GM12878 (cell line): Measurements from ENCODE around the gene GRIN2A. TPM values are rescaled to one million over a fixed set of nuclear protein-coding genes. Genes with fewer than 3 reads are reported as not detected.

ENCODE experiments used
- ATAC-seq: fragments of 200-7000 bp; cut with Tn5 transposase; 3 replicates; pipeline ENCODE4 v1.9.1; 2020; ENCODE audit warnings: mild to moderate bottlenecking, moderate library complexity
- BruUV-seq: library from RNA; stranded (reverse); fragments of 400-500 nt; replicated peaks from 2 replicates; lab custom pipeline; 2021; lab: Mats Ljungman, UMichigan
- CTCF ChIA-PET: fragments of 300-600 bp; sonication (Branson Sonifier 250); formaldehyde crosslinking; extraction: SDS; loops from one replicate; lab custom pipeline; 2021; ENCODE audit warnings: inconsistent platforms; lab: Yijun Ruan, JAX
- POLR2A ChIA-PET: fragments of 350-600 bp; formaldehyde crosslinking; extraction: SDS; loops from one replicate; lab custom pipeline; 2021; ENCODE audit warnings: inconsistent platforms; lab: Charles Lee
- RAD21 ChIA-PET: fragments of 300-600 bp; sonication (Branson Sonifier 250); formaldehyde crosslinking; loops from one replicate; lab custom pipeline; 2023; ENCODE audit warnings: antibody characterized with exemption; ENCODE audit not compliant: unreplicated experiment; lab: Charles Lee
- SMC1A ChIA-PET: fragments of 300-600 bp; sonication (Branson Sonifier 250); formaldehyde crosslinking; loops from one replicate; lab custom pipeline; 2023; ENCODE audit not compliant: unreplicated experiment, uncharacterized antibody; lab: Charles Lee
- DNase-seq: peaks from one replicate; pipeline ENCODE4 v3.0.0-alpha.2; 2011; ENCODE audit warnings: low read depth, low spot score
- FAIRE-seq: peaks from 3 replicates; lab custom pipeline; 2011; peaks lifted over from hg19 to GRCh38; lab: Jason Lieb, UNC
- H2AFZ ChIP-seq: 2 replicates; pipeline ENCODE4 v1.6.0; 2011; ENCODE audit warnings: low read depth, low read length, control low read depth; ENCODE audit not compliant: control insufficient read depth
- H3K27ac ChIP-seq: 2 replicates; pipeline ENCODE4 v1.5.1; 2011; ENCODE audit warnings: control low read depth; ENCODE audit not compliant: control insufficient read depth, insufficient read depth
- H3K27me3 ChIP-seq, 2 experiments: replicated peaks in 1 of 2; 2 replicates each; pipeline versions ENCODE4 v1.6.0 to v1.6.1; 2011; ENCODE audit warnings: low read length in 1 of 2; ENCODE audit not compliant: control insufficient read depth in 2 of 2, insufficient read depth in 2 of 2
- H3K36me3 ChIP-seq, 2 experiments: 2 replicates each; pipeline ENCODE4 v1.5.1; 2011; ENCODE audit warnings: low read length in 1 of 2; ENCODE audit not compliant: control insufficient read depth in 2 of 2, insufficient read depth in 2 of 2
- H3K4me1 ChIP-seq: 2 replicates; pipeline ENCODE4 v1.6.1; 2011; ENCODE audit warnings: mild to moderate bottlenecking, low read length, moderate library complexity, mixed read lengths; ENCODE audit not compliant: control insufficient read depth, insufficient read depth
- H3K4me2 ChIP-seq: 2 replicates; pipeline ENCODE4 v1.6.0; 2011; ENCODE audit warnings: control low read depth; ENCODE audit not compliant: control insufficient read depth, insufficient read depth
- H3K4me3 ChIP-seq: fragments of 200-600 bp; sonication (generic); 2 replicates; pipeline ENCODE4 v1.5.1; 2016
- H3K79me2 ChIP-seq: 2 replicates; pipeline ENCODE4 v1.6.0; 2011; ENCODE audit warnings: low read length; ENCODE audit not compliant: control insufficient read depth, insufficient read depth
- H3K9ac ChIP-seq: 2 replicates; pipeline ENCODE4 v1.8.0; 2011; ENCODE audit warnings: low read length, control low read depth, mixed read lengths; ENCODE audit not compliant: control insufficient read depth, insufficient read depth
- H3K9me3 ChIP-seq: replicated peaks from 3 replicates; pipeline ENCODE4 v1.5.1; 2011; ENCODE audit warnings: mild to moderate bottlenecking, low read length; ENCODE audit not compliant: control insufficient read depth, insufficient read depth
- H4K20me1 ChIP-seq: 2 replicates; pipeline ENCODE4 v1.6.0; 2011; ENCODE audit not compliant: control insufficient read depth, insufficient read depth
- ATF7 ChIP-seq: fragments of 450-650 bp; IDR thresholded peaks from 2 replicates; pipeline ENCODE4 v1.6.1; 2016; ENCODE audit warnings: low read depth, mild to moderate bottlenecking
- CBX5 ChIP-seq: sonication (generic); IDR thresholded peaks from 2 replicates; pipeline ENCODE4 v1.6.1; 2016; ENCODE audit warnings: low read depth, moderate library complexity, mild to moderate bottlenecking, inconsistent platforms
- HDAC2 ChIP-seq: fragments of 200-600 bp; sonication (generic); IDR thresholded peaks from 2 replicates; pipeline ENCODE4 v1.6.1; 2017
- IKZF1 ChIP-seq: fragments of 450-650 bp; conservative IDR thresholded peaks from 2 replicates; pipeline ENCODE4 v1.6.1; 2017; ENCODE audit warnings: antibody characterized with exemption, mild to moderate bottlenecking
- MEF2A ChIP-seq: IDR thresholded peaks from 2 replicates; pipeline ENCODE4 v1.6.1; 2011; ENCODE audit warnings: low read depth, mild to moderate bottlenecking, low read length, moderate library complexity; ENCODE audit not compliant: insufficient read depth
- MYB ChIP-seq: fragments of 150-350 bp; IDR thresholded peaks from 2 replicates; pipeline ENCODE4 v1.6.1; 2014; ENCODE audit warnings: mild to moderate bottlenecking, low read depth, low read length, borderline replicate concordance
- MYC ChIP-seq: IDR thresholded peaks from 2 replicates; pipeline ENCODE4 v1.6.1; 2011; ENCODE audit warnings: mild to moderate bottlenecking, low read length, moderate library complexity, inconsistent platforms; ENCODE audit not compliant: insufficient read depth, insufficient replicate concordance, insufficient read length, severe bottlenecking
- NFXL1 ChIP-seq: fragments of 450-650 bp; IDR thresholded peaks from 2 replicates; pipeline ENCODE4 v1.6.1; 2017; ENCODE audit warnings: antibody characterized with exemption, mild to moderate bottlenecking, borderline replicate concordance
- RAD51 ChIP-seq: fragments of 450-650 bp; IDR thresholded peaks from 2 replicates; pipeline ENCODE4 v1.6.1; 2016; ENCODE audit warnings: moderate library complexity, mild to moderate bottlenecking, inconsistent platforms
- RELB ChIP-seq: fragments of 450-650 bp; IDR thresholded peaks from 2 replicates; pipeline ENCODE4 v1.6.1; 2017; ENCODE audit warnings: low read depth, mild to moderate bottlenecking, moderate library complexity
- REST ChIP-seq: IDR thresholded peaks from 2 replicates; pipeline ENCODE4 v1.6.1; 2012; ENCODE audit warnings: mild to moderate bottlenecking, low read depth, low read length
- RFX5 ChIP-seq: IDR thresholded peaks from 2 replicates; pipeline ENCODE4 v1.6.1; 2011; ENCODE audit warnings: low read depth, low read length, improper control_type of control experiment
- RUNX3 ChIP-seq: IDR thresholded peaks from 2 replicates; pipeline ENCODE4 v1.6.1; 2012; ENCODE audit warnings: low read length, inconsistent platforms
- WGBS: methylation state at CpG from one replicate; pipeline ENCODE4 v1.1.6; 2016; ENCODE audit warnings: low lambda C conversion rate; ENCODE audit not compliant: insufficient replicate concordance, insufficient coverage; ENCODE audit errors: missing lambda C conversion rate; 5-methylcytosine and 5-hydroxymethylcytosine counted together
- in situ Hi-C: fragments of 300-500 bp; cut with MboI; formaldehyde crosslinking; loops from 9 replicates; pipeline ENCODE4 v1.14.3; 2018; ENCODE audit warnings: mixed read lengths
- intact Hi-C: fragments of 100-400 bp; cut with micrococcal nuclease; formaldehyde crosslinking; loops from one replicate; pipeline ENCODE4 v1.14.2; 2022; ENCODE audit not compliant: unreplicated experiment
- polyA plus RNA-seq, 11 experiments: library from polyadenylated mRNA; depleted of rRNA in 4 of 11; unstranded in 6 of 11; stranded (reverse) in 5 of 11; fragments of >200 nt; fragmentation: Nextera tagmentation in 4 of 11; fragmentation: Illumina TruSeq in 1 of 11; extraction: Ambion mirVana in 4 of 11; extraction: Trizol in 1 of 11; gene quantifications; 1 replicate in 1 of 11; 2 replicates in 10 of 11; pipeline versions ENCODE4 v1.2.1 to v1.2.3, GENCODE V29; 2011 to 2016; ENCODE audit warnings: inconsistent platforms in 2 of 11, missing spikeins in 2 of 11, low read depth in 1 of 11
- total RNA-seq, 4 experiments: library from RNA; depleted of rRNA in 3 of 4; stranded (reverse); fragments of >200 nt in 3 of 4; fragmentation: Illumina TruSeq in 1 of 4; extraction: Trizol in 1 of 4; gene quantifications; 2 replicates each; pipeline versions ENCODE4 v1.2.1 to v1.2.3, GENCODE V29; 2013 to 2021

GRIN2A gene
- total and polyA plus RNA-seq, 10 of the 15 experiments (the other 5 are each of a cell fraction or from before 2014, with no cell fraction given), result 2.4 to 13.3 (median 7.3) TPM

DNA sequence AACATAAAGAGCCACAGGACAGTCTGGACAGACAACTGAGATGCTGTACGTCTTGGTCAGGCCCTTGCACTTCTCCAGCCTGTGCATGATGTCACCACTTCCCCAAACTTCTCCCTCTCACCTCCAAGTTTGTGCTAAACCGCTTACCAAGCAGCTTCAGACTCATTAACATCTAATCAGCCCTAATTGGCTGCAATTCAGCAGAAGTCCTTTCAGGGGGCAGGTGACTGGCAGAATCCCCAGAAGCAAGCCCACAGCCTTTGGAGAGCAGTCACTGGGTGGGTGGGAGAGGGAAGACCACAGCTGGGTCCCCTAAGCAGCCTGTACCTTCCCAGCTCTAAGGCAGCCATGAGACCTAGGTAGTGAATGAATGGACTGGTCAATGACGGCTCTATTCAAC, 161.4 kb downstream of the GRIN2A start:
- H4K20me1 ChIP-seq, result no peaks in the 10 kb centered on the region
- SMC1A ChIA-PET, result interaction anchor here (1.1 to 1.7 kb wide), 5 partner anchors 12 to 106 kb away, joined by 3 to 5 read pairs (median 3); no protein-coding TSS in a partner anchor
- H3K27me3 ChIP-seq, result no peaks in the 10 kb centered on the region
- no peak overlapping the region for H3K4me2 ChIP-seq
- intact Hi-C loops, result no loop called here
- H3K27ac ChIP-seq, result no peak overlapping the region
- ATAC-seq (no peak), DNase-seq (no peak), FAIRE-seq (no peak)
- no peaks in the 10 kb centered on the region for H3K36me3 ChIP-seq
- BruUV-seq, result no TSS peak
- POLR2A ChIA-PET, result interaction anchor here (0.5 kb wide), 1 partner anchor 105 kb away, joined by 3 read pairs; no protein-coding TSS in a partner anchor
- in situ Hi-C loops, result no loop called here
- RAD21 ChIA-PET, result interaction anchor here (1.6 to 1.9 kb wide), 2 partner anchors 21 to 24 kb away, joined by 4 to 5 read pairs; no protein-coding TSS in a partner anchor
- H3K4me3 ChIP-seq, result no peak overlapping the region
- TF ChIP-seq RUNX3 (no peak), CBX5 (no peak), RAD51 (no peak), ATF7 (0 out of 2 replicates have a peak, but pooled peaks have one; percentile 23)
- WGBS, result 33% methylated on average over 3 of the region's 3 CpGs
- no peaks in the 10 kb centered on the region for H3K4me1 ChIP-seq
- no peak overlapping the region for H3K9ac ChIP-seq
- no peaks in the 10 kb centered on the region for H3K9me3 ChIP-seq
- CTCF ChIA-PET, result no interaction called here
- H2AFZ ChIP-seq, result no peak overlapping the region
- no peaks in the 10 kb centered on the region for H3K79me2 ChIP-seq

DNA sequence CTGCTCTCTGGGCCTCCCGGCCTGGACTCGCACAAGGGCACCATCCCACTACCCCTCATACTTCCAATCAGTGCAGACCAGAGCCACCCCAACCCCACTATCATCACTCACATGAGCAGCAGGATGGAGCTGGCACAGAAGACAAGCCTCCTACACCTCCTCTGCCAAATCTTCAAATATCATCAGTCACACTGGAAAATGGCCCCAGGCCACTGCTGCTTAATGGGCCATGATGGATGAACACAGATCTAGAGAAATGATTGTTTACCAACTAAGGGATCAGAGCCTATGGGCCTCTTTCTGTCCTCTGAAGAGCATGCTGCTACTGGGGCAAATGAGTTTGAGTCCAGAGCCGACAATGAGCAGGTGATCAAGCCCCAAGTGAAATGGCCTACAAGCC, 165.5 kb downstream of the GRIN2A start:
- RAD21 ChIA-PET, result no interaction called here
- no peak overlapping the region for H3K4me2 ChIP-seq
- H4K20me1 ChIP-seq, result no peaks in the 10 kb centered on the region
- no peak overlapping the region for H3K4me3 ChIP-seq
- DNase-seq (no peak), ATAC-seq (no peak), FAIRE-seq (no peak)
- H3K9ac ChIP-seq, result no peak overlapping the region
- in situ Hi-C loops (no loop called here), intact Hi-C loops (no loop called here)
- 10% methylated on average over 3 of the region's 3 CpGs for WGBS
- SMC1A ChIA-PET, result no interaction called here
- POLR2A ChIA-PET, result interaction anchor here (0.6 kb wide), 1 partner anchor 202 kb away, joined by 3 read pairs; no protein-coding TSS in a partner anchor
- H3K36me3 ChIP-seq, result no peaks in the 10 kb centered on the region
- BruUV-seq, result no TSS peak
- no peak overlapping the region for H3K27ac ChIP-seq
- H2AFZ ChIP-seq, result no peak overlapping the region
- H3K4me1 ChIP-seq, result no peaks in the 10 kb centered on the region
- CTCF ChIA-PET, result no interaction called here
- no peaks in the 10 kb centered on the region for H3K9me3 ChIP-seq
- no peaks in the 10 kb centered on the region for H3K79me2 ChIP-seq
- H3K27me3 ChIP-seq, result no peaks in the 10 kb centered on the region
- TF ChIP-seq MYB, result no peak
- no peak for TF ChIP-seq RFX5
- TF ChIP-seq MEF2A, result no peak
- no peak for TF ChIP-seq NFXL1
- no peak for TF ChIP-seq RELB
- no peak for TF ChIP-seq IKZF1
- no peak for TF ChIP-seq CBX5
- TF ChIP-seq HDAC2, result no peak
- TF ChIP-seq REST, result no peak
- no peak for TF ChIP-seq MYC
